SK-N-SH (cell line): ENCODE data around the gene STEAP3.

ENCODE experiments used
- CHD2 ChIP-seq: fragments of 150-350 bp; IDR thresholded peaks from 2 replicates; pipeline ENCODE4 v1.6.1; 2018; ENCODE audit warnings: low read length; ENCODE audit not compliant: partially characterized antibody
- CTCF ChIP-seq: fragments of 200-600 bp; sonication (generic); IDR thresholded peaks from 2 replicates; pipeline ENCODE4 v1.6.1; 2017; ENCODE audit warnings: antibody characterized with exemption, mild to moderate bottlenecking, moderate library complexity
- ELF1 ChIP-seq: IDR thresholded peaks from 2 replicates; pipeline ENCODE4 v1.4.0; 2012
- FOSL2 ChIP-seq: IDR thresholded peaks from 2 replicates; pipeline ENCODE4 v1.4.0; 2012; ENCODE audit warnings: low read depth, mild to moderate bottlenecking, moderate library complexity, borderline replicate concordance
- JUND ChIP-seq: IDR thresholded peaks from 2 replicates; pipeline ENCODE4 v1.4.0; 2012
- MXI1 ChIP-seq: IDR thresholded peaks from 2 replicates; pipeline ENCODE4 v1.6.1; 2012; ENCODE audit warnings: mild to moderate bottlenecking, low read depth, low read length, improper control_type of control experiment
- POLR2AphosphoS5 ChIP-seq: IDR thresholded peaks from 2 replicates; pipeline ENCODE4 v1.6.1; 2012; ENCODE audit warnings: low read depth, low read length
- RAD21 ChIP-seq: IDR thresholded peaks from 2 replicates; pipeline ENCODE4 v1.6.1; 2012; ENCODE audit warnings: mild to moderate bottlenecking, low read length
- REST ChIP-seq: IDR thresholded peaks from 2 replicates; pipeline ENCODE4 v1.6.1; 2012; ENCODE audit warnings: mild to moderate bottlenecking, low read depth, low read length, moderate library complexity
- RXRA ChIP-seq: IDR thresholded peaks from 2 replicates; pipeline ENCODE4 v1.4.0; 2012; ENCODE audit warnings: low read depth, mild to moderate bottlenecking, borderline replicate concordance
- TAF1 ChIP-seq: IDR thresholded peaks from 2 replicates; pipeline ENCODE4 v1.6.1; 2012; ENCODE audit warnings: low read depth, mild to moderate bottlenecking, low read length, moderate library complexity, borderline replicate concordance
- TCF12 ChIP-seq: IDR thresholded peaks from 2 replicates; pipeline ENCODE4 v1.4.0; 2012
- YY1 ChIP-seq: IDR thresholded peaks from 2 replicates; pipeline ENCODE4 v1.4.0; 2012; ENCODE audit warnings: low read depth, mild to moderate bottlenecking
- ZBTB33 ChIP-seq: IDR thresholded peaks from 2 replicates; pipeline ENCODE4 v1.4.0; 2012; ENCODE audit warnings: low read depth, borderline replicate concordance

GRCh38 chr2:119219873-119220272, 3.8 kb upstream of the STEAP3 start:
- no peak for TF ChIP-seq RXRA
- no peak for TF ChIP-seq FOSL2
- TF ChIP-seq ELF1, result no peak
- TF ChIP-seq RAD21, result no peak
- TF ChIP-seq CTCF, result no peak
- no peak for TF ChIP-seq POLR2AphosphoS5
- no peak for TF ChIP-seq CHD2
- TF ChIP-seq TAF1, result no peak
- TF ChIP-seq MXI1, result no peak
- no peak for TF ChIP-seq ZBTB33
- TF ChIP-seq TCF12, result no peak
- TF ChIP-seq YY1, result no peak
- TF ChIP-seq JUND, result no peak
- TF ChIP-seq REST, result no peak
